ENCODE results near the gene SDS. TPM values are rescaled to one million over a fixed set of nuclear protein-coding genes. Genes with fewer than 3 reads are reported as not detected.

SDS gene
- total RNA-seq, 1 donor from 2014 or later, result not detected

DNA sequence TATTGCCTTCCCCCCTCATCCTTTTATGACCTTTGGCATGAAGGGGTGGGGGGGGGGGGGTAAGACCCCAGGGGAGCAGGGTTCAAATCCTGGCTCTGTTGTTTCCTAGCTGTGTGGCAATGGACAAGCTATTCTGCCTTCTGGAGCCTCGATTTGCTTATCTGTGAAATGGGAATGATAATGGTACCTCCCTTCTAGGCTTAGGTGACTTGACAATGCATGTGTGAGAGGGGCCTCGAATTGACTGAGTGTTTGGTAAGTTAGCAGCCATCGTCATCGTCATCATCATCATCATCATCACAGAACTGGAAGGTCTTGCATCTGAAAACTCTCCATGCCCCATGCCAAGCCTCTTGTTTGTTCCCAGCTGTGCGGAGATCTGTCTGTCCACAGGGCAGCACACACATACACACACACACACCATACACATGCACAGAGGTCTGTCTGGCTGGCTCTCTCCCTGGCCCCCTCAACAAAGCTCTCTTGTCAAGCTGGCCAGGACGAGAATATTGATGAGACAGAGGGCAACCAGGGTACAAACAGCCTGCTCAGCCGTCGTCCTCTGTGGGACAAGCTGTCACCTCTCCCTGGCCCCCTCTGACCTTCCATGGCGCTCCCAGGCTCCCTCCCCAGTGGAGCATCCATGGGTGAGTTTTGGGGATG, 5.9 kb upstream of the SDS start:
- intact Hi-C loops (cut with micrococcal nuclease), result no loop called here
- H3K27me3 ChIP-seq (ENCODE audit: low read depth), result peaks cover 23% of the 10 kb centered on the region
- H3K9me3 ChIP-seq (replicated peaks), result no peaks in the 10 kb centered on the region
- H3K36me3 ChIP-seq, result no peaks in the 10 kb centered on the region
- TF ChIP-seq, protein P1, sequence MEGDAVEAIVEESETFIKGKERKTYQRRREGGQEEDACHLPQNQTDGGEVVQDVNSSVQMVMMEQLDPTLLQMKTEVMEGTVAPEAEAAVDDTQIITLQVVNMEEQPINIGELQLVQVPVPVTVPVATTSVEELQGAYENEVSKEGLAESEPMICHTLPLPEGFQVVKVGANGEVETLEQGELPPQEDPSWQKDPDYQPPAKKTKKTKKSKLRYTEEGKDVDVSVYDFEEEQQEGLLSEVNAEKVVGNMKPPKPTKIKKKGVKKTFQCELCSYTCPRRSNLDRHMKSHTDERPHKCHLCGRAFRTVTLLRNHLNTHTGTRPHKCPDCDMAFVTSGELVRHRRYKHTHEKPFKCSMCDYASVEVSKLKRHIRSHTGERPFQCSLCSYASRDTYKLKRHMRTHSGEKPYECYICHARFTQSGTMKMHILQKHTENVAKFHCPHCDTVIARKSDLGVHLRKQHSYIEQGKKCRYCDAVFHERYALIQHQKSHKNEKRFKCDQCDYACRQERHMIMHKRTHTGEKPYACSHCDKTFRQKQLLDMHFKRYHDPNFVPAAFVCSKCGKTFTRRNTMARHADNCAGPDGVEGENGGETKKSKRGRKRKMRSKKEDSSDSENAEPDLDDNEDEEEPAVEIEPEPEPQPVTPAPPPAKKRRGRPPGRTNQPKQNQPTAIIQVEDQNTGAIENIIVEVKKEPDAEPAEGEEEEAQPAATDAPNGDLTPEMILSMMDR (IDR thresholded peaks at IDR 0.05; ENCODE audit: borderline replicate concordance), result no peak
- H3K27ac ChIP-seq (replicated peaks), result no peak overlapping the region
- no peak overlapping the region for H3K4me3 ChIP-seq
- no peak for DNase-seq
- no peaks in the 10 kb centered on the region for H3K4me1 ChIP-seq

DNA sequence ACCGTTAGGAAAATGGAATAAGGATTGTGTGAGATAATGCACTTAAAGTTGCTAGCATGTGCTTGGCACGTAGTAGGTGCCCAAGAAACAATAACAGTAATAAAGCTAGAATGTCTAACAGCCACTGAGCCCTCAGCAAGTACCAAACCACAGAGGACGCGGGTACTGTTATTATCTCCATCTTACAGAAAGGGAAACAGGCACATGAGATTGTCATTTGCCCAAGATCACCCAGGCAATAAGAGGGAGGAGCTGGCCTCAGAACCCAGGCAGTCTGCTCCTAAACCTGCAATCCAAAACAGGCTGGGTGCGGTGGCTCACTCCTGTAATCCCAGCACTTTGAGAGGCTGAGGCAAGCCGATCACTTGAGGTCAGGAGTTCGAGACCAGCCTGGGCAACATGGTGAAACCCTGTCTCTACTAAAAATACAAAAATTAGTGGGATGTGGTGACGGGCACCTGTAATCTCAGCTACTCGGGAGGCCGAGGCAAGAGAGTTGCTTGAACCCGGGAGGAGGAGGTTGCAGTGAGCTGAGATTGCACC, 5.1 kb upstream of the SDS start:
- TF ChIP-seq, protein P1 (IDR thresholded peaks at IDR 0.05; ENCODE audit: borderline replicate concordance), result no peak
- intact Hi-C loops (cut with micrococcal nuclease), result no loop called here

DNA sequence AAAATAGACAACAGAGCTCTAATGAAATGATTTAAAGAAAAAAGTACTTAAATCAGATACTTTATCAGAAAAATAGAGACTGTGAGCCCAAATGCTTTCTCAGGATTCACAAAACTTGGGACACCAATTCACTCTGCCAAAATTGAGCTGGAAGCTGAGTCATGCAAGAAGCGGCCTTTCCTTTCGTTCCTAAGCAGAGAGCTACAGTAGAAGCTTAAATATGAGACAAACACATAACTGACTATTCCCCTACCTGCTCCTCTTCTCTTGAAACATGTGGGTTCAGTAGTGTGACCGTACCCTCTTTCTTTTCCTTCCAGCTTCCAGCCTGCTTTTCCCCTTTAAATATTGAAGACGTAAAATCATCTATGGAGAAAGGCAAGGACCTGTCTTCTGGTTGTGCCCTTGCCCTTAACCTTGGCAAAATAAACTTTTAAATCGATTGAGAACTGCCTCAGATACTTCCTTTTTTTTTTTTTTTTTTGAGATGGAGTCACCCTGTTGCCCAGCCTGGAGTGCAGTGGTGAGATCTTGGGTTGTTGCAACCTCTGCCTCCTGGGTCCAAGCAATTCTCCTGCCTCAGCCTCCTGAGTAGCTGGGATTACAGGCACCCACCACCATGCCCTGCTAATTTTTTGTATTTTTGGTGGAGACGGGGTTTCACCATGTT, 4.4 kb upstream of the SDS start:
- DNase-seq, result no peak
- H3K27ac ChIP-seq (replicated peaks), result no peak overlapping the region
- H3K27me3 ChIP-seq (ENCODE audit: low read depth), result peaks cover 18% of the 10 kb centered on the region
- intact Hi-C loops (cut with micrococcal nuclease), result no loop called here
- H3K9me3 ChIP-seq (replicated peaks), result no peaks in the 10 kb centered on the region
- H3K36me3 ChIP-seq, result no peaks in the 10 kb centered on the region
- TF ChIP-seq, protein P1 (IDR thresholded peaks at IDR 0.05; ENCODE audit: borderline replicate concordance), result no peak
- H3K4me1 ChIP-seq, result peaks cover 6% of the 10 kb centered on the region
- no peak overlapping the region for H3K4me3 ChIP-seq

More for the DNA sequence above, 5.1 kb upstream of the SDS start:
- Histone ChIP-seq H3K9me3 (replicated peaks) (no peaks in the 10 kb centered on the region), H3K27ac (replicated peaks) (no peak overlapping the region), H3K4me1 (peaks cover 4% of the 10 kb centered on the region), H3K36me3 (no peaks in the 10 kb centered on the region), H3K27me3 (ENCODE audit: low read depth) (peaks cover 18% of the 10 kb centered on the region), H3K4me3 (no peak overlapping the region)
- DNase-seq, result no peak

DNA sequence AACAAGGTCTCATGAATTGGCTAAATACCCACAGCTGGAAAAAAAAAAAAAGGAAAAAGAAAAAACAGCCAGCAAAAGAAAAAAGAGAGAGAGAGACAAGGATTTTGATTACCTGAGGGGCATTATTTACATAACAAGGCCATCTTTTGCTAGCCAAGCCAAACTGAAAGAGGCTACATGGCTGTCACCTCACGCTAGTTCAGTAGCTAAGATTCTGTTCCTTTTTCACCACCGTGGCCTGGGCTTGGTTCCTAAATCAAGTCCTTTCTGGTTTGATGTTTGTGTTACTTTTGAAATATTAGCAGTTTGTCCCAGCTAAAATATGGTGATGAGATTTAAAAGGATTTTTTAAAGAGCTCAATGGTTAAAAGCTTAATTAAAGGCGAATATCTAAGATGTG, 2.0 kb upstream of the SDS start:
- intact Hi-C loops (cut with micrococcal nuclease), result no loop called here

DNA sequence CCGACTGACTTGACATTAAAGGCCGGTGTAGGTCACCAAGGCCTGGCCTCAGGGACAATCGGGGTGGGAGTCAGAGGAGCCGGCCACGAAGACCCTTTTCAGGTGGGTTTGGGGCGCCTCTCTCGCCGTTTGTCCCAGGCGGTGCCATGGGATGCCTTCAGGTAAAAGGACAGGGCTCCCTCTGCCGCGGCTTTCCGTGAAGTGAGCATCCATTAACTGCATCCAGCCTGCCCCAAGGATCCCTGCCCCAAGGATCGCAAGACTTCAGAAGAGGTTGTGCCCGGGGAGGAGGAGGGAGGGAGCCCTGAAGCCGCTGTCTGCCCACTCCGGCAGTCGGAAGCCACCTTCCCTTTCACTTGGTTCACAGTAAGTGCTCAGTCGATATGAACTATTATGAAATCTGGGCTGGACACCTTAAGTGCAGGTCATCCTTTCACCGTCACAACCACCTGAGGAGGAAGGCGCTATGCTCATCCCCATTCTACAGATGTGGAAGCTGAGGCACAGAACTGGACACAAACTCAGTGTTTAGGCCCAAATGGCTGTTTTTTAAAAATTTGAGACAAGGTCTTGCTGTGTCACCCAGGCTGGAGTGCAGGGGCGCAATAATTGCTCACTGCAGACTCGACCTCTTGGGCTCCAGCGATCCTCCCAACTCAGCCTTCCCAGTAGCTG, 964 bp downstream of the SDS start:
- Histone ChIP-seq H3K9me3 (replicated peaks) (no peaks in the 10 kb centered on the region), H3K27me3 (ENCODE audit: low read depth) (peaks cover 44% of the 10 kb centered on the region), H3K4me1 (peaks cover 6% of the 10 kb centered on the region), H3K27ac (replicated peaks) (no peak overlapping the region), H3K4me3 (no peak overlapping the region), H3K36me3 (no peaks in the 10 kb centered on the region)
- intact Hi-C loops (cut with micrococcal nuclease), result no loop called here
- no peak for DNase-seq
- TF ChIP-seq, protein P1 (IDR thresholded peaks at IDR 0.05; ENCODE audit: borderline replicate concordance), result no peak

More for the DNA sequence above, 2.0 kb upstream of the SDS start:
- H3K4me3 ChIP-seq, result no peak overlapping the region
- TF ChIP-seq, protein P1 (IDR thresholded peaks at IDR 0.05; ENCODE audit: borderline replicate concordance), result no peak
- no peaks in the 10 kb centered on the region for H3K36me3 ChIP-seq
- DNase-seq, result no peak
- H3K4me1 ChIP-seq, result peaks cover 6% of the 10 kb centered on the region
- no peak overlapping the region for H3K27ac ChIP-seq (replicated peaks)
- peaks cover 31% of the 10 kb centered on the region for H3K27me3 ChIP-seq (ENCODE audit: low read depth)
- H3K9me3 ChIP-seq (replicated peaks), result no peaks in the 10 kb centered on the region

Measured in left ventricle myocardium inferior (tissue), 1 donor.